ENCODE results near the gene LTF.

Gene LTF

DNA sequence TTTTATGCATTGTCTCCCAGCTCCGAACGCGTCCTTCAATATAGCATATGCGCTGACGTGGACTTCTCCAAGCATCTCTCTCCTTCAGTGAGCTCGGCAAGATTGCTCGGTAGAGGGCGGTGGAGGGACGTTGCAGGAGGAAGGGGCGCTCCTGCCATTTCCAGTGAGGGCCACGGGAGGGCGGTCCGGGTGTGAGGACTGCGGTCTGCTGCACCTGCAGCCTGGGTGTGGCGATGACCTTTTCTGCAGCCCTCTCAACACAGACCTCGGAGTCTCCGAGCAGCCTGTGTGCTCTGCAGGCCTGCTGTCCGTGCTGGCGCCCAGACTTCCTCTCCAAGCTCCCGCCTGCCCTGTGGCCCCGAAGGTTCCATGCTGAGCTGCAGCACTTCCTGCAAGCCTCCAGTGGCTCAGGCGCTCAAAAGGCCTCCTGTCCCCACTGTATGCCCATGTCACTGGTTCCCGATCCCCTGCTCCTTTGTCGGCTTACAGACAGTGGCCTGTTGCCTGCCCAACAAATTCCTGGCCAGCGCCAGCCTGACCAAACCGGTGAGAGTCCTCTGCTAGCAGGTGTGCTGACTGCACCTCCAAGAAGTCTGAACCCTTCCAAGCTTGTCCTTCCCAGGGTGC is 24.1 kb upstream of the LTF start:
- H3K27me3 ChIP-seq (ENCODE audit: control insufficient read depth, insufficient read depth, low read length) = peaks cover 2% of the 10 kb centered on the region
- H3K4me1 ChIP-seq (ENCODE audit: control insufficient read depth, insufficient read depth, low read length) = peaks cover 5% of the 10 kb centered on the region
- H3K36me3 ChIP-seq (ENCODE audit: control insufficient read depth, insufficient read depth, low read length) = no peaks in the 10 kb centered on the region
- H3K4me3 ChIP-seq (ENCODE audit: low read depth, low read length) = peak overlapping the region; percentile 26
- no peaks in the 10 kb centered on the region for H3K9me3 ChIP-seq (ENCODE audit: control insufficient read depth, insufficient read depth, low read length)
- H3K9ac ChIP-seq (ENCODE audit: low read depth, low read length) = no peak overlapping the region

DNA sequence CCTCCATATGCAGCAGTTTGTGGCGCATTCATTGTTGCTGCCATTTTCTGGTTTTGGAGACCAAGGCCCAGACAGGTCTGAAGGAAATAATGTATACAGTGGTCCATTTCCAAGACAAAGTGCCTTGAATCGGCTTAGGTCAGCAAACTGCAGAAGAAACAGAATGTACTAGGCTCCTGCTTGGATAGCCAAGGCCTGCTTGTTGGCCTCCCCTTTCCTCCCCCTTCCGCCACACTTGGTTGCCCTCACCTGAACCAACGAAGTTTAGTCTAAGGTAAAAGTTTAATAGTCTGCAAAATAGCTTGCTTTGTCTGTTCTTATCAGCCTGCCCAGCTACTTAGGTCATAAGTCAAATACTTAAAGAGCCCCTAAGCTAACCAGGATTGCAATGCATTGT is 21.1 kb upstream of the LTF start:
- no peak overlapping the region for H3K9ac ChIP-seq (ENCODE audit: low read depth, low read length)

DNA sequence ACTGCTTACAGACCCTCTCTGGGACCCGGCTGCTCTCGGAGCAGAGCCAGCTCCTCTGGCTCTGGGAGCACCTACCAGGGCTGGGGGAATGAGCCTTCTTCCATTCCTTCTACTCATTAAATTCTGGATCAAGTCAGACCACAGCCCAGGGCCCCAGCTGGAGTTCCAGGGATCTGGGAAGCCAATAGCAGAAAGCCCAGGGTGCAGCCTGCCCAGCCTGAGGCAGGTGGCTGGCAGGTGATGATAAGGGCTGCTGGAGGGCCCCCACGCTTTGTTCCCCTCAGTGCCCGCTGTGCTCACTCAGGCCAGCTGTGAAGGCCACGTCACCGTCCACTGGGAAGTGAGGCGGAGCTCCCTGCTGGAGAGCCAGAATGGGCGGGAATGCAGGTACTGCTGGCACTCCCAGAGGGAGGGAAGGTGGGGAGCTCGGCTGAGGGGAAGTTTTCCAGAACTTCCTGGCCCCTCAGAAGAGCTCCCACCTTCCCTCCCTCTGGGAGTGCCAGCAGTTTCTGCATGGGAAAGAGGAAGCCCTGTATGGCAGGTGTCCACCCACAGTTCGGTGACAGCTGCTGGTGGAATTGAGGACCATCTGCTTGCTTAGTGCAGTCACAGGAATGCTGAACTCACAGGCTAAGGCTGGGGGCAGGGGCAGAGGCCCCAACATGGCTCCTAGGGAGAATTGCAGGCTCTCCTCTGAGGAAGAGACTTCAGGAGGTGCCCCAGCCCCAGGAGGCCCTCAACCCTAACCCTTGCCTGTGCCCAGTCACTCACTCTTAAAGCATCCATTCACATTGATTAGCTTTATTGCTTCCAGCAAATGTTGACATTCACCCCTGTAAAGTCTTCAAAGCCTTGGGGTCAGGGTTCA is 20.4 kb upstream of the LTF start:
- Histone ChIP-seq H3K4me1 (ENCODE audit: control insufficient read depth, insufficient read depth, low read length) (peaks cover 5% of the 10 kb centered on the region), H3K9me3 (ENCODE audit: control insufficient read depth, insufficient read depth, low read length) (no peaks in the 10 kb centered on the region), H3K36me3 (ENCODE audit: control insufficient read depth, insufficient read depth, low read length) (no peaks in the 10 kb centered on the region), H3K4me3 (ENCODE audit: low read depth, low read length) (no peak overlapping the region), H3K27me3 (ENCODE audit: control insufficient read depth, insufficient read depth, low read length) (peaks cover 2% of the 10 kb centered on the region), H3K9ac (ENCODE audit: low read depth, low read length) (no peak overlapping the region)

More for the DNA sequence above, 21.1 kb upstream of the LTF start:
- H3K36me3 ChIP-seq (ENCODE audit: control insufficient read depth, insufficient read depth, low read length) = no peaks in the 10 kb centered on the region
- peaks cover 2% of the 10 kb centered on the region for H3K27me3 ChIP-seq (ENCODE audit: control insufficient read depth, insufficient read depth, low read length)
- H3K4me3 ChIP-seq (ENCODE audit: low read depth, low read length) = no peak overlapping the region
- H3K9me3 ChIP-seq (ENCODE audit: control insufficient read depth, insufficient read depth, low read length) = no peaks in the 10 kb centered on the region
- peaks cover 5% of the 10 kb centered on the region for H3K4me1 ChIP-seq (ENCODE audit: control insufficient read depth, insufficient read depth, low read length)

DNA sequence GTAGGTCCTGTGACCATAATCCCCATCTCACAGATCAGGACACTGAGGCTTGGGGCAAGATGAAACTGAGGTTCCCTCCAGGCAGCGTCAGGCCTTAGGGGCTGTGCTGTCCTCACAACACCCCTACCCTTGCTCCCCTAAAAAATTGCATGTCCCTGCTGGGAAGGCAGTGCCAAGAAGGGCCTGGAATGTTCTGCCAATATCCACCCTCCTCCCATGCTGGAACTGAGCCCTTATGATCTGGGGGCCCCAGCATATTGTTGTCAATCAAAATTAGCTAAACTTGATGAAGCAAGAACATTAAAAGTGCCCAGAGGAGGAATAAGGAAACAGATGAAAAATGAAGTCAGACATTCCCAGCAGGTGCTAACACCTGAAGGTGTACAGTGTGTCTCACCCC is 19.7 kb upstream of the LTF start:
- Histone ChIP-seq H3K9ac (ENCODE audit: low read depth, low read length) (no peak overlapping the region), H3K36me3 (ENCODE audit: control insufficient read depth, insufficient read depth, low read length) (no peaks in the 10 kb centered on the region), H3K4me3 (ENCODE audit: low read depth, low read length) (no peak overlapping the region), H3K27me3 (ENCODE audit: control insufficient read depth, insufficient read depth, low read length) (no peaks in the 10 kb centered on the region), H3K4me1 (ENCODE audit: control insufficient read depth, insufficient read depth, low read length) (peaks cover 5% of the 10 kb centered on the region), H3K9me3 (ENCODE audit: control insufficient read depth, insufficient read depth, low read length) (no peaks in the 10 kb centered on the region)

DNA sequence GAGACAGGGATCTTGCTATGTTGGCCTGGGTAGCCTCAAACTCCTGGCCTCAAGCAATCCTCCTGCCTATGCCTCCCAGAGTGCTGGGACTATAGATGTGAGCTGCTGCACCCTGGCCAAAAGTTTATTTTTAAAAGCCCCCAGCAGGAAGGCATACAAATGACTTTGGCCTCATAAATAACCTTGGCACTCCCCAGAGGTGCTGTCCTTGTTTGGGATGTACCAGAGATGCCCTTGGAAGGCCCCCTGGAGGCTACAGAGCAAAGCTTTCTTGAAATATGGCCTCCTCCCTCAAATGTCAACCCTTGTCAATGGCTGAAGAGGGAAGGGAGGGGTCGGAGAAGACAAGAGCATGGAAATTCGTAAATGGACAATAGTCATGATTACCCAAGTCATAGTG is 19.1 kb upstream of the LTF start:
- Histone ChIP-seq H3K27me3 (ENCODE audit: control insufficient read depth, insufficient read depth, low read length) (no peaks in the 10 kb centered on the region), H3K36me3 (ENCODE audit: control insufficient read depth, insufficient read depth, low read length) (no peaks in the 10 kb centered on the region), H3K4me1 (ENCODE audit: control insufficient read depth, insufficient read depth, low read length) (peaks cover under 1% of the 10 kb centered on the region), H3K9me3 (ENCODE audit: control insufficient read depth, insufficient read depth, low read length) (no peaks in the 10 kb centered on the region), H3K9ac (ENCODE audit: low read depth, low read length) (no peak overlapping the region), H3K4me3 (ENCODE audit: low read depth, low read length) (no peak overlapping the region)

DNA sequence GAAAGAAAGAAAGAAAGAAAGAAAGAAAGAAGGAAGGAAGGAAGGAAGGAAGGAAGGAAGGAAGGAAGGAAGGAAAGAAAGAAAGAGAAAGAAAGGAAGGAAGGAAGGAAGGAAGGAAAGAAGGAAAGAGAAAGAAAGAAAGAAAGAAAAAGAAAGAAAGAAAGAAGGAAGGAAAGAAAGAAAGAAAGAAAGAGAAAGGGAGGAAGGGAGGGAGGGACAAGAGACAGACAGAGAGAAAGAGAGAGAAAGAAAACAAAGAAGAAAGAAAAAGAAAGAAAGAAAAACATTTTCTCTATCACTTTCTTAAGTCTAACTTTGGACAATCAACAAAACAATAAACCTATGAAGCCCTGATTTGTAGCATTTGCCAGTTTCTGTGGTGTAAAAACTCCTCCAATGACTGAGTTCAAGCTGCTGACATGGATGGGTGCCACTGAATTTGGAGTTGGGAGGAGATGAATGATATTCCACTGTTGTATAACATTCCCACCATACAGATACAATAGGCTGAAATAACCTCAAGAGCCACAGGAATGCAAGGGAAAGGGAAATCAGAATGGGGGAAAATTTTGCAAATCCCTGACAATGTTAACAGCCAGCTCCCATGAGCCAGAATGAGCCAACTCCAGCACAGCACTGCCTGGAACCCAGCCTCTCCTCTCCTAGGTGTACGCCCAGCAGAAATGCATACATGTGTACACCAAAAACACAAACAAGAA is 18.1 kb upstream of the LTF start:
- Histone ChIP-seq H3K4me1 (ENCODE audit: control insufficient read depth, insufficient read depth, low read length) (no peaks in the 10 kb centered on the region), H3K9me3 (ENCODE audit: control insufficient read depth, insufficient read depth, low read length) (no peaks in the 10 kb centered on the region), H3K9ac (ENCODE audit: low read depth, low read length) (no peak overlapping the region), H3K36me3 (ENCODE audit: control insufficient read depth, insufficient read depth, low read length) (no peaks in the 10 kb centered on the region), H3K27me3 (ENCODE audit: control insufficient read depth, insufficient read depth, low read length) (no peaks in the 10 kb centered on the region), H3K4me3 (ENCODE audit: low read depth, low read length) (no peak overlapping the region)

DNA sequence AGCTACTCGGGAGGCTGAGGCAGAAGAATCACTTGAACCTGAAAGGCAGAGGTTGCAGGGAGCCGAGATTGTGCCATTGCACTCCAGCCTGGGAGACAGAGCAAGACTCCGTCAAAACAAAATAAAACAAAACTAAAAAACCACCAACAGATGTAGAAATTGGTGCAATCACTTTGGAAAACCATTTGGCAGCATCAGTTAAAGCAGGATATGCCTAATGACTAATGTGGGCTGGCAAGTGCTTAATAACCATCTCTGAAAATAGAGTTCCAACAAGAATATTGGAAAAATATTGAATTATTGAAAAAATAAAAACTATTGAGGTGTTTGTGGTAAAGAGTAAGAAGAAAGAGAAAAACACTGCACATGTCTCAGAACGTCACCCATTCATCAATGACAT is 16.9 kb upstream of the LTF start:
- H3K4me1 ChIP-seq (ENCODE audit: control insufficient read depth, insufficient read depth, low read length) = no peaks in the 10 kb centered on the region
- H3K9me3 ChIP-seq (ENCODE audit: control insufficient read depth, insufficient read depth, low read length) = no peaks in the 10 kb centered on the region
- H3K9ac ChIP-seq (ENCODE audit: low read depth, low read length) = no peak overlapping the region
- no peaks in the 10 kb centered on the region for H3K27me3 ChIP-seq (ENCODE audit: control insufficient read depth, insufficient read depth, low read length)
- no peaks in the 10 kb centered on the region for H3K36me3 ChIP-seq (ENCODE audit: control insufficient read depth, insufficient read depth, low read length)
- no peak overlapping the region for H3K4me3 ChIP-seq (ENCODE audit: low read depth, low read length)

DNA sequence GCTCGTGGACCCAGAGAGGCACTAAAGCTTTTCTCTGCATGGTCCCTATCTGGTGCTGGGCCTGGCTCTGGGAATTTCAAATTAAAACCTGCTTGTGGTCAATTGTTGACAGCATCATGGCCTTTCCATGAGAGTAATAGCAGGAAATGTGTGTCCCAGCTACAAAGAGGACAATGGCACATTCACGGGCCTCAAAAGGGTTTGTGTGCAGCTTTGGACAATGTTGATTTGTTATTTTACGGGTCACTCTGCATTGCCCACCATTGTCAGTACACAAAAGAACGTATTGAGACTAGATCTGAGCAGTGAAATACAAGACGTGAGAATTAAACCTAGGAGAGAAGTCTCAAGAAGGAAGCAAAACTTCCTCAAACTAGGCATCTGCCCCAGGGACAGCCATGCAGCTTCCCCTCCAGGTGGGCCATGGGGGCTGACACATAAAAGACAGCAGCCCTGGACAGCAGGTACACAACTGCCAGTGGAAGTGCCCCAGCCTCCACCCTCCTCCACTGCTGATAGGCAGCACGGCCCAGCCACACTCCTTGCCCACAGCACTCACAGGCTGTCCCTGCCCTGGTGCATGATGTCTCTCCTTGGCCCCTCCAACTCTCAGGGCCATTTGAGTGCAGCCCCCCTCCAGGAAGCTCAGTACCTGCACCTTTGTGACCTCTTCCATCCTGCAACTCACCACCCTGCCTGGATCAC is 15.9 kb upstream of the LTF start:
- no peaks in the 10 kb centered on the region for H3K4me1 ChIP-seq (ENCODE audit: control insufficient read depth, insufficient read depth, low read length)
- no peaks in the 10 kb centered on the region for H3K27me3 ChIP-seq (ENCODE audit: control insufficient read depth, insufficient read depth, low read length)
- no peak overlapping the region for H3K4me3 ChIP-seq (ENCODE audit: low read depth, low read length)
- H3K36me3 ChIP-seq (ENCODE audit: control insufficient read depth, insufficient read depth, low read length) = no peaks in the 10 kb centered on the region
- no peaks in the 10 kb centered on the region for H3K9me3 ChIP-seq (ENCODE audit: control insufficient read depth, insufficient read depth, low read length)
- no peak overlapping the region for H3K9ac ChIP-seq (ENCODE audit: low read depth, low read length)

DNA sequence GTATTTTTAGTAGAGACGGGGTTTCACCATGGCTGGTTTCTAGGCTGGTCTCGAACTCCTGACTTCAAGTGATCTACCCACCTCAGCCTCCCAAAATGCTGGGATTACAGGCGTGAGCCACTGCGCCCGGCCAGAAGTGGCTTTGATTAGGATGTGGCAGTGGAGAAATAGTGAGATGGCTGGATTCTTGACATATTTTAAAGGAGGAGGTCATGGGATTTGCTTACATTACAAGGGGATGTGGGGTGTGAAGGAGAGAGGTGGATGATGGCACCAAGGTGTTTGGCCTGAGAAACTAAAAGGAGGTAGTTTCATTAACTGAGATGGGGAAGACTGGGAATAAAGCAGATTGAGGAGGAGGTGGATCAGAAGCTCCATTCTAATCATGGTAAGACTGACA is 15.0 kb upstream of the LTF start:
- Histone ChIP-seq H3K36me3 (ENCODE audit: control insufficient read depth, insufficient read depth, low read length) (no peaks in the 10 kb centered on the region), H3K4me3 (ENCODE audit: low read depth, low read length) (no peak overlapping the region), H3K4me1 (ENCODE audit: control insufficient read depth, insufficient read depth, low read length) (no peaks in the 10 kb centered on the region), H3K27me3 (ENCODE audit: control insufficient read depth, insufficient read depth, low read length) (no peaks in the 10 kb centered on the region), H3K9ac (ENCODE audit: low read depth, low read length) (no peak overlapping the region), H3K9me3 (ENCODE audit: control insufficient read depth, insufficient read depth, low read length) (no peaks in the 10 kb centered on the region)

DNA sequence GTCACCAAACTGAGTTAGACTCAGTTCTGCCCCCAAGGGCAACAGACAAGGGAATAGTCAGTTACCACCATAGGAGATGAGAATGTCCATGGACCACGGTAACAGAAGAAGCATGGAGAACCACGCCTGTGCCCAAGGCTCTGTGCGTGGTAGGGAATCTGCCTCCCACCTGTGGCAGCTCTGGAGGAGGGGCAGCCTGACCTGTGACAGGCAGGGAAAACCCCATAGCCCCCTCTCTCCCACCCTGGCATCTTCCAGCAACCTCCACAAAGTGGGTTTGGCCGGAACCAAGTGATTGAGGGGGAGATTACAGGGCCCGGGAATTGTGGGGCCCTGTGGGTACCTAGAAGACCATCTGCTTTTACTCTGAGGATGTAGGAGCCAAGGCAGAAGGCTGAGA is 14.3 kb upstream of the LTF start:
- Histone ChIP-seq H3K4me1 (ENCODE audit: control insufficient read depth, insufficient read depth, low read length) (no peaks in the 10 kb centered on the region), H3K4me3 (ENCODE audit: low read depth, low read length) (no peak overlapping the region), H3K36me3 (ENCODE audit: control insufficient read depth, insufficient read depth, low read length) (no peaks in the 10 kb centered on the region), H3K9ac (ENCODE audit: low read depth, low read length) (no peak overlapping the region), H3K9me3 (ENCODE audit: control insufficient read depth, insufficient read depth, low read length) (no peaks in the 10 kb centered on the region), H3K27me3 (ENCODE audit: control insufficient read depth, insufficient read depth, low read length) (no peaks in the 10 kb centered on the region)

DNA sequence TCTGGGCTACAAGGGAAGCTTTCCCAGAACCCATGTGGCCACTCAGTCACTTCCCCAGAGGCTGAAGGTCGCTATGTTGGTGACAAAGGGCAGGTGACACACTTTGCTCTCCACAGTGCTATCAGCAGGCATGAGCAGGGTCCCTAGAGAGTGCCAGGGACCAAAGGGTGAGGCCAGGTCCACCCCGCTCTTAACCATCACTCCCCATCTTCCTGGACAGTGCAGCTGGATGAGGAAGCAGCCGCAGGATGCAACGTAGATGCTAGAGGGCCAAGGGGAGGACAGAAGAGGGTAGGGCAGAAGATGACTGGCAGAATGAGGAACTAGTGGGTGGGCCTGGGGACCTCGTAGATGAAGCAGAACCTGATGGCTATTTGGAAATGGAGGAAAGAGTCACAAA is 13.6 kb upstream of the LTF start:
- Histone ChIP-seq H3K36me3 (ENCODE audit: control insufficient read depth, insufficient read depth, low read length) (no peaks in the 10 kb centered on the region), H3K9me3 (ENCODE audit: control insufficient read depth, insufficient read depth, low read length) (no peaks in the 10 kb centered on the region), H3K27me3 (ENCODE audit: control insufficient read depth, insufficient read depth, low read length) (no peaks in the 10 kb centered on the region), H3K9ac (ENCODE audit: low read depth, low read length) (no peak overlapping the region), H3K4me1 (ENCODE audit: control insufficient read depth, insufficient read depth, low read length) (no peaks in the 10 kb centered on the region), H3K4me3 (ENCODE audit: low read depth, low read length) (no peak overlapping the region)
